Keratinocyte (primary cell): ENCODE data around the gene C11orf42. TPM values are rescaled to one million over a fixed set of nuclear protein-coding genes. Genes with fewer than 3 reads are reported as not detected.

Experiments used
- DNase-seq: peaks from one replicate; pipeline ENCODE4 v3.0.0-alpha.2; 2011; ENCODE audit warnings: low read depth, missing footprints, low spot score
- FAIRE-seq: peaks from 2 replicates; lab custom pipeline; 2011; peaks lifted over from hg19 to GRCh38; lab: Jason Lieb, UNC
- H2AFZ ChIP-seq: 2 replicates; pipeline ENCODE4 v1.6.0; 2012; ENCODE audit warnings: low read length, control low read depth, inconsistent platforms; ENCODE audit not compliant: control insufficient read depth
- H3K27ac ChIP-seq: 2 replicates; pipeline ENCODE4 v1.5.1; 2011; ENCODE audit warnings: low read length; ENCODE audit not compliant: control insufficient read depth, insufficient read depth
- H3K27me3 ChIP-seq: 3 replicates; pipeline ENCODE4 v1.6.0; 2011; ENCODE audit warnings: low read length; ENCODE audit not compliant: control insufficient read depth, insufficient read depth; ENCODE audit errors: extremely low read depth
- H3K36me3 ChIP-seq, 2 experiments: 2 replicates in 1 of 2; 3 replicates in 1 of 2; pipeline ENCODE4 v1.5.1; 2011; ENCODE audit warnings: low read length in 2 of 2, mild to moderate bottlenecking in 1 of 2; ENCODE audit not compliant: control insufficient read depth in 2 of 2, insufficient read depth in 2 of 2; ENCODE audit errors: extremely low read depth in 1 of 2
- H3K4me1 ChIP-seq: 3 replicates; pipeline ENCODE4 v1.5.1; 2011; ENCODE audit warnings: low read length; ENCODE audit not compliant: control insufficient read depth, insufficient read depth; ENCODE audit errors: extremely low read depth
- H3K4me2 ChIP-seq: 3 replicates; pipeline ENCODE4 v1.6.0; 2011; ENCODE audit warnings: low read depth, low read length; ENCODE audit not compliant: control insufficient read depth, insufficient read depth; ENCODE audit errors: extremely low read depth
- H3K4me3 ChIP-seq, 3 experiments: fragments of 200-600 bp in 1 of 3; sonication (generic) in 1 of 3; 2 replicates in 2 of 3; 3 replicates in 1 of 3; pipeline ENCODE4 v1.5.1; 2011 to 2016; ENCODE audit warnings: low read length in 3 of 3, mild to moderate bottlenecking in 3 of 3, control low read depth in 2 of 3, inconsistent platforms in 1 of 3, low read depth in 1 of 3, mixed read lengths in 1 of 3, mixed run types in 1 of 3, moderate library complexity in 1 of 3; ENCODE audit not compliant: control insufficient read depth in 2 of 3, insufficient read depth in 2 of 3; ENCODE audit errors: extremely low read depth in 1 of 3
- H3K79me2 ChIP-seq: 2 replicates; pipeline ENCODE4 v1.6.0; 2012; ENCODE audit warnings: low read length; ENCODE audit not compliant: control insufficient read depth, insufficient read depth
- H3K9ac ChIP-seq: 3 replicates; pipeline ENCODE4 v1.6.0; 2011; ENCODE audit warnings: low read length; ENCODE audit not compliant: control insufficient read depth, insufficient read depth; ENCODE audit errors: extremely low read depth
- H3K9me1 ChIP-seq: 3 replicates; pipeline ENCODE4 v1.6.0; 2011; ENCODE audit warnings: low read length; ENCODE audit not compliant: control insufficient read depth, insufficient read depth; ENCODE audit errors: extremely low read depth
- H3K9me3 ChIP-seq: 2 replicates; pipeline ENCODE4 v1.5.1; 2012; ENCODE audit warnings: low read depth, low read length; ENCODE audit not compliant: control insufficient read depth
- H4K20me1 ChIP-seq: 3 replicates; pipeline ENCODE4 v1.6.0; 2011; ENCODE audit warnings: low read length; ENCODE audit not compliant: control insufficient read depth, insufficient read depth; ENCODE audit errors: extremely low read depth
- CTCF ChIP-seq, 3 experiments: IDR thresholded peaks in 1 of 3; conservative IDR thresholded peaks in 1 of 3; optimal IDR thresholded peaks in 1 of 3; 2 replicates in 2 of 3; 3 replicates in 1 of 3; pipeline versions ENCODE3 to v1.5.1; 2011; ENCODE audit warnings: low read length in 3 of 3, mild to moderate bottlenecking in 3 of 3, moderate library complexity in 2 of 3, control low read depth in 1 of 3, inconsistent platforms in 1 of 3; ENCODE audit not compliant: insufficient read depth in 2 of 3; ENCODE audit errors: extremely low read depth in 1 of 3
- EZH2 ChIP-seq: IDR thresholded peaks from one replicate; pipeline ENCODE4 v1.6.1; 2012; ENCODE audit warnings: inconsistent platforms, mild to moderate bottlenecking, low read length, moderate library complexity
- dilution Hi-C: fragments of 300-500 bp; cut with MboI; formaldehyde crosslinking; loops from one replicate; pipeline ENCODE4 v1.7.0; 2020; ENCODE audit warnings: low sequenced_read_pairs; ENCODE audit not compliant: extremely low pct_ligation_motif_present
- polyA plus RNA-seq, 5 experiments: library from polyadenylated mRNA; depleted of rRNA in 3 of 5; stranded (reverse) in 3 of 5; stranded (forward) in 1 of 5; unstranded in 1 of 5; fragments of >200 nt; gene quantifications; 1 replicate in 1 of 5; 2 replicates in 3 of 5; 3 replicates in 1 of 5; pipeline versions ENCODE4 v1.2.1 to v1.2.3, GENCODE V29; 2011 to 2012; ENCODE audit warnings: missing spikeins in 2 of 5, low read depth in 1 of 5, low replicate concordance in 1 of 5

Gene C11orf42
- polyA plus RNA-seq, 1 donor (not counting 4 experiments of a cell fraction or from before 2014, with no cell fraction given), result not detected

GRCh38 chr11:6225024-6225423 lies 19.7 kb downstream of the C11orf42 start:
- Histone ChIP-seq H3K9ac (no peak overlapping the region), H3K4me2 (no peak overlapping the region), H3K27ac (no peak overlapping the region), H2AFZ (no peak overlapping the region), H3K79me2 (peaks cover 33% of the 10 kb centered on the region), H3K27me3 (no peaks in the 10 kb centered on the region), H3K4me3 (no peak overlapping the region), H3K4me1 (peaks cover 8% of the 10 kb centered on the region), H3K36me3 (peaks cover 4 to 22% of the 10 kb centered on the region in 2 experiments), H4K20me1 (peaks cover 2% of the 10 kb centered on the region), H3K9me1 (no peaks in the 10 kb centered on the region), H3K9me3 (no peaks in the 10 kb centered on the region)
- dilution Hi-C loops, result no loop called here
- DNase-seq (no peak), FAIRE-seq (no peak)
- TF ChIP-seq EZH2, result no peak
- no peak for TF ChIP-seq CTCF (optimal IDR thresholded peaks at IDR 0.05 in 1 of 3, IDR thresholded peaks at IDR 0.05 in 1 of 3, conservative IDR thresholded peaks at IDR 0.05 in 1 of 3; ENCODE audit: extremely low read depth in 1 of 3, insufficient read depth in 2 of 3, low read length in 3 of 3)

- dilution Hi-C loops, result no loop called here
- H3K36me3 ChIP-seq, result peaks cover 0 to 21% of the 10 kb centered on the region in 2 experiments
- peaks cover 2% of the 10 kb centered on the region for H4K20me1 ChIP-seq
- no peaks in the 10 kb centered on the region for H3K27me3 ChIP-seq
- DNase-seq, result no peak
- no peak overlapping the region for H3K27ac ChIP-seq
- no peak overlapping the region for H3K4me3 ChIP-seq
- no peak overlapping the region for H2AFZ ChIP-seq
- peaks cover 42% of the 10 kb centered on the region for H3K79me2 ChIP-seq
- no peak overlapping the region for H3K4me2 ChIP-seq
- no peaks in the 10 kb centered on the region for H3K9me1 ChIP-seq
- no peak for TF ChIP-seq EZH2
- TF ChIP-seq CTCF (optimal IDR thresholded peaks at IDR 0.05 in 1 of 3, IDR thresholded peaks at IDR 0.05 in 1 of 3, conservative IDR thresholded peaks at IDR 0.05 in 1 of 3; ENCODE audit: extremely low read depth in 1 of 3, insufficient read depth in 2 of 3, low read length in 3 of 3), result no peak
- no peaks in the 10 kb centered on the region for H3K9me3 ChIP-seq
- H3K9ac ChIP-seq, result no peak overlapping the region
- FAIRE-seq, result no peak
- peaks cover 6% of the 10 kb centered on the region for H3K4me1 ChIP-seq
Measured at GRCh38 chr11:6225896-6226295, 20.5 kb downstream of the C11orf42 start.
